ENCODE data around the gene TWF2. TPM values are rescaled to one million over a fixed set of nuclear protein-coding genes. Genes with fewer than 3 reads are reported as not detected.

Gene TWF2
- total RNA-seq, 1 donor from 2014 or later: 65.3 TPM

- peak; percentile 87 for DNase-seq (ENCODE audit: low spot score)
Observed at GRCh38 chr3:52237657-52238172, 1.2 kb downstream of the TWF2 start.

GRCh38 chr3:52237006-52237656, 1.8 kb downstream of the TWF2 start:
- peak; percentile 43 for DNase-seq (ENCODE audit: low spot score)

GRCh38 chr3:52236424-52236886, 2.5 kb downstream of the TWF2 start:
- no peak for DNase-seq (ENCODE audit: low spot score)

GRCh38 chr3:52234516-52235447, 4.2 kb downstream of the TWF2 start:
- no peak for DNase-seq (ENCODE audit: low spot score)

GRCh38 chr3:52233968-52234367, 5.0 kb downstream of the TWF2 start:
- peak; percentile 42 for DNase-seq (ENCODE audit: low spot score)

GRCh38 chr3:52233108-52233591, 5.8 kb downstream of the TWF2 start:
- no peak for DNase-seq (ENCODE audit: low spot score)

- no peak for DNase-seq (ENCODE audit: low spot score)
Observed at GRCh38 chr3:52232279-52233107, 6.5 kb downstream of the TWF2 start.

- peak; percentile 75 for DNase-seq (ENCODE audit: low spot score)
Observed at GRCh38 chr3:52231502-52232278, 7.3 kb downstream of the TWF2 start.

- DNase-seq (ENCODE audit: low spot score): no peak
Observed at GRCh38 chr3:52230889-52231499, 8.0 kb downstream of the TWF2 start.

- peak; percentile 42 for DNase-seq (ENCODE audit: low spot score)
Observed at GRCh38 chr3:52230461-52230860, 8.5 kb downstream of the TWF2 start.

GRCh38 chr3:52229656-52230055, 9.3 kb downstream of the TWF2 start:
- DNase-seq (ENCODE audit: low spot score): no peak

GRCh38 chr3:52228751-52229291, 10.1 kb downstream of the TWF2 start:
- no peak for DNase-seq (ENCODE audit: low spot score)

- DNase-seq (ENCODE audit: low spot score): no peak
Observed at GRCh38 chr3:52228266-52228665, 10.7 kb downstream of the TWF2 start.

- DNase-seq (ENCODE audit: low spot score): no peak
Observed at GRCh38 chr3:52227766-52228165, 11.2 kb downstream of the TWF2 start.

GRCh38 chr3:52227117-52227516, 11.8 kb downstream of the TWF2 start:
- DNase-seq (ENCODE audit: low spot score): no peak

- no peak for DNase-seq (ENCODE audit: low spot score)
Observed at GRCh38 chr3:52226229-52226817, 12.6 kb downstream of the TWF2 start.

- DNase-seq (ENCODE audit: low spot score): peak; percentile 42
Observed at GRCh38 chr3:52225452-52226228, 13.3 kb downstream of the TWF2 start, which contains the start of gene TLR9. TLR9 (minus strand) TSS chr3:52225645; CDS start chr3:52225529, 116 bp downstream.
